Measurements from ENCODE around the gene GPR156.

- TF ChIP-seq EP300 (IDR thresholded peaks at IDR 0.05) (no peak), POLR2AphosphoS5 (IDR thresholded peaks at IDR 0.05) (no peak)
- TF ChIP-seq, protein P1, sequence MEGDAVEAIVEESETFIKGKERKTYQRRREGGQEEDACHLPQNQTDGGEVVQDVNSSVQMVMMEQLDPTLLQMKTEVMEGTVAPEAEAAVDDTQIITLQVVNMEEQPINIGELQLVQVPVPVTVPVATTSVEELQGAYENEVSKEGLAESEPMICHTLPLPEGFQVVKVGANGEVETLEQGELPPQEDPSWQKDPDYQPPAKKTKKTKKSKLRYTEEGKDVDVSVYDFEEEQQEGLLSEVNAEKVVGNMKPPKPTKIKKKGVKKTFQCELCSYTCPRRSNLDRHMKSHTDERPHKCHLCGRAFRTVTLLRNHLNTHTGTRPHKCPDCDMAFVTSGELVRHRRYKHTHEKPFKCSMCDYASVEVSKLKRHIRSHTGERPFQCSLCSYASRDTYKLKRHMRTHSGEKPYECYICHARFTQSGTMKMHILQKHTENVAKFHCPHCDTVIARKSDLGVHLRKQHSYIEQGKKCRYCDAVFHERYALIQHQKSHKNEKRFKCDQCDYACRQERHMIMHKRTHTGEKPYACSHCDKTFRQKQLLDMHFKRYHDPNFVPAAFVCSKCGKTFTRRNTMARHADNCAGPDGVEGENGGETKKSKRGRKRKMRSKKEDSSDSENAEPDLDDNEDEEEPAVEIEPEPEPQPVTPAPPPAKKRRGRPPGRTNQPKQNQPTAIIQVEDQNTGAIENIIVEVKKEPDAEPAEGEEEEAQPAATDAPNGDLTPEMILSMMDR (IDR thresholded peaks at IDR 0.05), result no peak
Observed at GRCh38 chr3:120119846-120120510, 165.0 kb downstream of the GPR156 start.

Data from upper lobe of left lung (tissue), 4 donors.